Fibroblast of lung (primary cell): ENCODE measurements around the gene PNLIP.

Experiments used
- CTCF ChIP-seq, 2 donors: IDR thresholded peaks in 1 of 2; conservative IDR thresholded peaks in 1 of 2; 1 replicate in 1 of 2; 2 replicates in 1 of 2; pipeline ENCODE4 v1.5.1; 2011 to 2012; ENCODE audit warnings: low read length in 2 of 2, control low read depth in 1 of 2, inconsistent platforms in 1 of 2, low read depth in 1 of 2, mild to moderate bottlenecking in 1 of 2
- EZH2 ChIP-seq: IDR thresholded peaks from 2 replicates; pipeline ENCODE4 v1.5.1; 2012; ENCODE audit warnings: low read length, control low read depth, mild to moderate bottlenecking; ENCODE audit errors: missing control alignments

- TF ChIP-seq CTCF (conservative IDR thresholded peaks at IDR 0.05 in 1 of 2, IDR thresholded peaks at IDR 0.05 in 1 of 2; ENCODE audit: low read depth in 1 of 2, low read length in 2 of 2): no peak
- TF ChIP-seq EZH2: no peak
Measured at GRCh38 chr10:116589926-116590325, 44.2 kb downstream of the PNLIP start.
